Osteocyte (in vitro differentiated cells): ENCODE results near the gene SYT8. TPM values are rescaled to one million over a fixed set of nuclear protein-coding genes. Genes with fewer than 3 reads are reported as not detected.

Source experiments
- DNase-seq: peaks from one replicate; pipeline ENCODE4 v3.0.0; 2021; ENCODE audit warnings: mixed read lengths; ENCODE audit not compliant: unreplicated experiment; ENCODE audit errors: extremely low spot score
- H3K27ac Mint-ChIP-seq: one replicate; pipeline ENCODE4 v1.8.0; 2021; ENCODE audit warnings: mild to moderate bottlenecking, mixed read lengths; ENCODE audit not compliant: unreplicated experiment
- H3K27me3 Mint-ChIP-seq: one replicate; pipeline ENCODE4 v1.8.0; 2021; ENCODE audit warnings: mixed read lengths; ENCODE audit not compliant: unreplicated experiment
- H3K36me3 Mint-ChIP-seq: one replicate; pipeline ENCODE4 v1.8.0; 2021; ENCODE audit warnings: mixed read lengths; ENCODE audit not compliant: unreplicated experiment
- H3K4me1 Mint-ChIP-seq: one replicate; pipeline ENCODE4 v1.8.0; 2021; ENCODE audit warnings: mixed read lengths; ENCODE audit not compliant: unreplicated experiment
- H3K4me3 Mint-ChIP-seq: one replicate; pipeline ENCODE4 v1.8.0; 2021; ENCODE audit warnings: mild to moderate bottlenecking, moderate library complexity, mixed read lengths; ENCODE audit not compliant: unreplicated experiment
- H3K9me3 Mint-ChIP-seq: one replicate; pipeline ENCODE4 v1.8.0; 2021; ENCODE audit warnings: mixed read lengths; ENCODE audit not compliant: unreplicated experiment
- CTCF ChIP-seq: fragments of 200-600 bp; sonication (generic); IDR thresholded peaks from 2 replicates; pipeline ENCODE4 v1.5.0; 2021; ENCODE audit warnings: antibody characterized with exemption, mild to moderate bottlenecking, moderate library complexity
- total RNA-seq: library from RNA; stranded (reverse); gene quantifications from 2 replicates; pipeline ENCODE4 v1.2.1, GENCODE V29; 2021

Gene SYT8
- total RNA-seq, 1 donor from 2014 or later = 6.2 TPM

DNA sequence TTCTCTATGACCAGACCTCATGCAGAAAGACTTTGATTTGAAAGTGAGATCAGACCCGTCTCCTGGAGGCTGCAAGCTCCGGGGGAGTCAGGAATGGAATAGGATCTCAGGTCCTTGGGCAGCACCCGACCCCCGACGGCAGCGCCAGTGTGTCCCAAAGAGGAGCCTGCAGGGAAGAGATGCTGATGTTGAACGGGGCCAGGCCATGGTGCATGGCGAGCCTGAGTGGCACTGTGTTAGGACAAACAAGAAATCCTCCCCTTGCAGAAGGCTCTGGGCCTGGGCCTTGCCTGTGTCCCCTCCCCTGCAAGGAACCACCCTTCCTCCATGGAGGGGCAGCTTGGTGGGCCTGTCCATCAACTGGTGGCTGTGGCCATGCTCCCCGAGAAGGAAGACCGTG lies 20.1 kb upstream of the SYT8 start:
- Mint-ChIP-seq H3K36me3 (peaks cover 7% of the 10 kb centered on the region), H3K9me3 (peaks cover 14% of the 10 kb centered on the region), H3K27ac (no peak overlapping the region), H3K27me3 (peaks cover 4% of the 10 kb centered on the region), H3K4me1 (peaks cover 19% of the 10 kb centered on the region), H3K4me3 (no peak overlapping the region)
- no peak for TF ChIP-seq CTCF
- no peak for DNase-seq

GRCh38 chr11:1815311-1815710 lies 19.5 kb upstream of the SYT8 start:
- TF ChIP-seq CTCF = no peak
- Mint-ChIP-seq H3K27ac (no peak overlapping the region), H3K4me3 (no peak overlapping the region), H3K9me3 (peaks cover 15% of the 10 kb centered on the region), H3K36me3 (peaks cover 7% of the 10 kb centered on the region), H3K27me3 (peaks cover 3% of the 10 kb centered on the region), H3K4me1 (peaks cover 25% of the 10 kb centered on the region)
- no peak for DNase-seq

GRCh38 chr11:1815751-1816150 lies 19.0 kb upstream of the SYT8 start:
- H3K4me1 Mint-ChIP-seq = peaks cover 29% of the 10 kb centered on the region
- no peak for DNase-seq
- H3K4me3 Mint-ChIP-seq = no peak overlapping the region
- TF ChIP-seq CTCF = no peak
- peaks cover 3% of the 10 kb centered on the region for H3K27me3 Mint-ChIP-seq
- H3K27ac Mint-ChIP-seq = no peak overlapping the region
- H3K36me3 Mint-ChIP-seq = peaks cover 7% of the 10 kb centered on the region
- peaks cover 15% of the 10 kb centered on the region for H3K9me3 Mint-ChIP-seq

- H3K4me1 Mint-ChIP-seq = peaks cover 40% of the 10 kb centered on the region
- no peak overlapping the region for H3K27ac Mint-ChIP-seq
- H3K27me3 Mint-ChIP-seq = peaks cover 3% of the 10 kb centered on the region
- H3K9me3 Mint-ChIP-seq = peaks cover 15% of the 10 kb centered on the region
- peaks cover 7% of the 10 kb centered on the region for H3K36me3 Mint-ChIP-seq
- H3K4me3 Mint-ChIP-seq = no peak overlapping the region
- no peak for TF ChIP-seq CTCF
- no peak for DNase-seq
Observed at GRCh38 chr11:1817000-1817399, 17.8 kb upstream of the SYT8 start.

DNA sequence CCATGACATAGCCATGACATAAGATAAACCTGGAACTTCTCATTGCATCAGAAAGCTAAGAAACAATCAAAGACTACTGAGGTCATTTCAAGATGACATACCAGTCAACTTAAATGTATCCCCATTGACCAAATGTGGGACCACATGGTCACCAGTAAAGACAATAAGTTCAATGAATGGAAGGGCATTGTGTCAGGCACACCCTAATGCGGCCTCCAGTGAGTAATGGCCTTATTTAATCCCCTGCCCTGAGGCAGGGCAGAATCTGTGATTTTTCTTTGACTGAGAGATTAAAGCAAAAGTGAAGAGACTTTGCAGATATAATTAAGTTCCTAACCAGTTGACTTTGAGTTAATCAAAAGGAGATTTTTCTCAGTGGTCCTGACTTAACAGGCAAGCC lies 17.3 kb upstream of the SYT8 start:
- no peak for DNase-seq
- Mint-ChIP-seq H3K9me3 (peaks cover 10% of the 10 kb centered on the region), H3K4me3 (no peak overlapping the region), H3K36me3 (peaks cover 4% of the 10 kb centered on the region), H3K27ac (no peak overlapping the region), H3K4me1 (peaks cover 40% of the 10 kb centered on the region), H3K27me3 (no peaks in the 10 kb centered on the region)
- TF ChIP-seq CTCF = no peak
